ENCODE data around the gene LY86.

Gene LY86

DNA sequence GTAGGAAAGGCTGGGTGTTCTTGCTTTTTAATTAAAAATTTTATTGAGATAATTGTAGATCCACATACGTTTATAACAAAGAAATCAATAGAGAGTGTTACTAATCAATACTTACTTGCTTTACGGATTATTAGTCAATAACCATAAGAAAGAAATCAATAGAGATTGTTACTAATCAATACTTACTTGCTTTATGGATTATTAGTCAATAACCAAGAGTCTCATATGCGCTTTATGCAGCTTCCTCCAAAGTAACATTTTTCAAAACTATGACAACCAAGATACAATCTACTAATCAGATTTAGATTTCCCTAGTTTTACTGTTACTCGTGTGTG is 31.0 kb upstream of the LY86 start:
- Histone ChIP-seq H3K4me2 (ENCODE audit: low read length) (no peak overlapping the region), H4K20me1 (ENCODE audit: control insufficient read depth, insufficient read depth, low read depth, low read length) (no peaks in the 10 kb centered on the region), H3F3A (ENCODE audit: control insufficient read depth, insufficient read depth) (peaks cover 7% of the 10 kb centered on the region; the same call in 1 of the 2 replicates), H3K4me3 (ENCODE audit: low read length) (no peak overlapping the region), H3K27me3 (ENCODE audit: control insufficient read depth, low read length) (no peaks in the 10 kb centered on the region), H3K9me3 (ENCODE audit: control insufficient read depth, insufficient read depth, low read length) (no peaks in the 10 kb centered on the region), H3K79me2 (ENCODE audit: control insufficient read depth, low read length) (no peaks in the 10 kb centered on the region), H3K27ac (ENCODE audit: low read depth, low read length) (no peak overlapping the region), H3K9me2 (replicated peaks; ENCODE audit: control insufficient read depth, low read length) (no peaks in the 10 kb centered on the region), H3K4me1 (ENCODE audit: control insufficient read depth, low read length) (no peaks in the 10 kb centered on the region), H3K36me3 (ENCODE audit: control insufficient read depth, low read length) (no peaks in the 10 kb centered on the region)
- TF ChIP-seq EZH2phosphoT487 (IDR thresholded peaks at IDR 0.05; ENCODE audit: borderline replicate concordance, low read length) (no peak), CTCF (IDR thresholded peaks at IDR 0.05; ENCODE audit: low read depth, low read length, poor library complexity, severe bottlenecking) (no peak)

- no peak overlapping the region for H3K4me3 ChIP-seq (ENCODE audit: low read length)
- H3K79me2 ChIP-seq (ENCODE audit: control insufficient read depth, low read length): no peaks in the 10 kb centered on the region
- no peaks in the 10 kb centered on the region for H3K36me3 ChIP-seq (ENCODE audit: control insufficient read depth, low read length)
- no peak for TF ChIP-seq CTCF (IDR thresholded peaks at IDR 0.05; ENCODE audit: low read depth, low read length, poor library complexity, severe bottlenecking)
- TF ChIP-seq EZH2phosphoT487 (IDR thresholded peaks at IDR 0.05; ENCODE audit: borderline replicate concordance, low read length): no peak
- no peaks in the 10 kb centered on the region for H3K9me3 ChIP-seq (ENCODE audit: control insufficient read depth, insufficient read depth, low read length)
- no peak overlapping the region for H3K4me2 ChIP-seq (ENCODE audit: low read length)
- no peaks in the 10 kb centered on the region for H4K20me1 ChIP-seq (ENCODE audit: control insufficient read depth, insufficient read depth, low read depth, low read length)
- no peaks in the 10 kb centered on the region for H3K9me2 ChIP-seq (replicated peaks; ENCODE audit: control insufficient read depth, low read length)
- no peaks in the 10 kb centered on the region for H3K4me1 ChIP-seq (ENCODE audit: control insufficient read depth, low read length)
- no peaks in the 10 kb centered on the region for H3K27me3 ChIP-seq (ENCODE audit: control insufficient read depth, low read length)
- H3K27ac ChIP-seq (ENCODE audit: low read depth, low read length): no peak overlapping the region
- peaks cover 7% of the 10 kb centered on the region; the same call in 1 of the 2 replicates for H3F3A ChIP-seq (ENCODE audit: control insufficient read depth, insufficient read depth)
Observed at GRCh38 chr6:6557886-6558285, 30.6 kb upstream of the LY86 start.

- Histone ChIP-seq H3K4me2 (ENCODE audit: low read length) (no peak overlapping the region), H3K4me1 (ENCODE audit: control insufficient read depth, low read length) (no peaks in the 10 kb centered on the region), H3K9me2 (replicated peaks; ENCODE audit: control insufficient read depth, low read length) (no peaks in the 10 kb centered on the region)
Observed at GRCh38 chr6:6559994-6560570, 28.4 kb upstream of the LY86 start.

More at GRCh38 chr6:6559994-6560570, 28.4 kb upstream of the LY86 start:
- H3K36me3 ChIP-seq (ENCODE audit: control insufficient read depth, low read length): no peaks in the 10 kb centered on the region; the same call in none of the 2 replicates
- TF ChIP-seq EZH2phosphoT487 (IDR thresholded peaks at IDR 0.05; ENCODE audit: borderline replicate concordance, low read length) (no peak), CTCF (IDR thresholded peaks at IDR 0.05; ENCODE audit: low read depth, low read length, poor library complexity, severe bottlenecking) (no peak)
- H3K27ac ChIP-seq (ENCODE audit: low read depth, low read length): no peak overlapping the region
- H3K4me3 ChIP-seq (ENCODE audit: low read length): no peak overlapping the region
- H4K20me1 ChIP-seq (ENCODE audit: control insufficient read depth, insufficient read depth, low read depth, low read length): no peaks in the 10 kb centered on the region
- H3F3A ChIP-seq (ENCODE audit: control insufficient read depth, insufficient read depth): peaks cover 7% of the 10 kb centered on the region; the same call in 1 of the 2 replicates
- H3K9me3 ChIP-seq (ENCODE audit: control insufficient read depth, insufficient read depth, low read length): no peaks in the 10 kb centered on the region
- H3K79me2 ChIP-seq (ENCODE audit: control insufficient read depth, low read length): no peaks in the 10 kb centered on the region
- no peaks in the 10 kb centered on the region for H3K27me3 ChIP-seq (ENCODE audit: control insufficient read depth, low read length)

Measured in DOHH2 (cell line).